Measurements from ENCODE around the gene MRPL14. TPM values are rescaled to one million over a fixed set of nuclear protein-coding genes. Genes with fewer than 3 reads are reported as not detected.
A peak's percentile ranks its signal among the peaks of the same experiment; 100 is the strongest.

The MRPL14 gene
- total and polyA plus RNA-seq, 2 of the 8 experiments (the other 6 are each of a cell fraction or from before 2014, with no cell fraction given), result 82.0 to 97.1 TPM

GRCh38 chr6:44172731-44173500 is 45.7 kb upstream of the MRPL14 start (continued):
- TF ChIP-seq KDM1A (IDR thresholded peaks at IDR 0.05; ENCODE audit: borderline replicate concordance, low read length), result 0 out of 2 replicates have a peak, but pooled peaks have one; percentile 67
- TF ChIP-seq BACH1 (IDR thresholded peaks at IDR 0.05; ENCODE audit: low read length), result peak; percentile 88
- TF ChIP-seq CBX5 (IDR thresholded peaks at IDR 0.05; ENCODE audit: low read depth, low read length), result no peak
- peak in 1 of 2 experiments; percentile 78; a peak in 2 of 4 replicates for TF ChIP-seq SIN3A (conservative IDR thresholded peaks at IDR 0.05 in 1 of 2, IDR thresholded peaks at IDR 0.05 in 1 of 2; ENCODE audit: low read depth in 1 of 2, low read length in 2 of 2)
- no peak for TF ChIP-seq USF2 (IDR thresholded peaks at IDR 0.05; ENCODE audit: low read length)
